Right forelimb (tissue), 1 donor: ENCODE results near the gene HMHB1.

ENCODE experiments used
- DNase-seq: peaks from one replicate; pipeline ENCODE4 v3.0.0-alpha.2; 2018

The HMHB1 gene

GRCh38 chr5:143812085-143812705 is at the start of gene HMHB1:
Gene HMHB1, plus strand, starts transcription at chr5:143812161.
- DNase-seq = no peak

GRCh38 chr5:143762636-143763220 is 49.2 kb upstream of the HMHB1 start:
- no peak for DNase-seq

GRCh38 chr5:143767162-143767561 is 44.8 kb upstream of the HMHB1 start:
- DNase-seq = no peak

- no peak for DNase-seq
These were observed 42.8 kb upstream of the HMHB1 start for GRCh38 chr5:143769026-143769786.

GRCh38 chr5:143770450-143770849 is 41.5 kb upstream of the HMHB1 start:
- DNase-seq = no peak

- no peak for DNase-seq
These were observed 40.8 kb upstream of the HMHB1 start for GRCh38 chr5:143771189-143771588.

- no peak for DNase-seq
These were observed 40.4 kb upstream of the HMHB1 start for GRCh38 chr5:143771602-143772001.

- no peak for DNase-seq
These were observed 39.3 kb upstream of the HMHB1 start for GRCh38 chr5:143772621-143773020.

- DNase-seq = no peak
These were observed 36.7 kb upstream of the HMHB1 start for GRCh38 chr5:143775258-143775657.

- no peak for DNase-seq
These were observed 35.0 kb upstream of the HMHB1 start for GRCh38 chr5:143776951-143777350.

- no peak for DNase-seq
These were observed 32.5 kb upstream of the HMHB1 start for GRCh38 chr5:143779506-143779905.

- no peak for DNase-seq
These were observed 29.9 kb upstream of the HMHB1 start for GRCh38 chr5:143781993-143782520.

GRCh38 chr5:143782588-143783386 is 29.2 kb upstream of the HMHB1 start:
- no peak for DNase-seq

GRCh38 chr5:143788401-143788800 is 23.6 kb upstream of the HMHB1 start:
- DNase-seq = no peak

GRCh38 chr5:143790457-143791112 is 21.4 kb upstream of the HMHB1 start:
- DNase-seq = no peak

GRCh38 chr5:143791848-143792731 is 19.9 kb upstream of the HMHB1 start:
- DNase-seq = peak; percentile 49

- no peak for DNase-seq
These were observed 18.7 kb upstream of the HMHB1 start for GRCh38 chr5:143793249-143793648.

GRCh38 chr5:143796125-143796524 is 15.8 kb upstream of the HMHB1 start:
- DNase-seq = no peak

- no peak for DNase-seq
These were observed 15.2 kb upstream of the HMHB1 start for GRCh38 chr5:143796753-143797152.

GRCh38 chr5:143800715-143801114 is 11.2 kb upstream of the HMHB1 start:
- no peak for DNase-seq

GRCh38 chr5:143801252-143801939 is 10.6 kb upstream of the HMHB1 start:
- no peak for DNase-seq
